CD4-positive, alpha-beta T cell (primary cell): ENCODE data around the gene STARD5. TPM values are rescaled to one million over a fixed set of nuclear protein-coding genes. Genes with fewer than 3 reads are reported as not detected.

Experiments
- ATAC-seq: fragments of 200-7000 bp; cut with Tn5 transposase; one replicate; pipeline ENCODE4 v1.10.0; 2022; ENCODE audit warnings: mild to moderate bottlenecking; ENCODE audit not compliant: poor library complexity
- CTCF ChIA-PET: fragments of 350-600 bp; sonication (Branson Sonifier 250); formaldehyde crosslinking; loops from one replicate; lab custom pipeline; 2021; ENCODE audit warnings: antibody characterized with exemption, inconsistent platforms; lab: Charles Lee
- POLR2A ChIA-PET: fragments of 350-600 bp; sonication (Branson Sonifier 250); formaldehyde crosslinking; loops from one replicate; lab custom pipeline; 2021; ENCODE audit warnings: antibody characterized with exemption, inconsistent platforms; lab: Charles Lee
- DNase-seq, 14 experiments: peaks; one replicate each; pipeline ENCODE4 v3.0.0-alpha.2; 2013 to 2020; ENCODE audit warnings: mixed read lengths in 2 of 14
- H3K27ac ChIP-seq, 2 donors: one replicate each; pipeline versions ENCODE4 v1.5.1 to v1.7.0; 2013; ENCODE audit warnings: low read length in 2 of 2, low read depth in 1 of 2, mild to moderate bottlenecking in 1 of 2
- H3K27me3 ChIP-seq, 2 experiments: 1 replicate in 1 of 2; 2 replicates in 1 of 2; pipeline versions ENCODE4 v1.6.1 to v1.7.0; 2013; ENCODE audit warnings: low read length in 2 of 2, control low read depth in 1 of 2, mild to moderate bottlenecking in 1 of 2, moderate library complexity in 1 of 2; ENCODE audit not compliant: insufficient read depth in 2 of 2, control insufficient read depth in 1 of 2
- H3K36me3 ChIP-seq: one replicate; pipeline ENCODE4 v1.6.1; 2013; ENCODE audit warnings: low read length, control low read depth; ENCODE audit not compliant: insufficient read depth
- H3K4me1 ChIP-seq: one replicate; pipeline ENCODE4 v1.6.1; 2013; ENCODE audit warnings: low read length, control low read depth; ENCODE audit not compliant: insufficient read depth
- H3K4me3 ChIP-seq: one replicate; pipeline ENCODE4 v1.5.1; 2013; ENCODE audit warnings: mild to moderate bottlenecking, low read length, moderate library complexity
- H3K9me3 ChIP-seq, 2 experiments: 1 replicate in 1 of 2; 2 replicates in 1 of 2; pipeline versions ENCODE4 v1.6.1 to v1.7.0; 2013; ENCODE audit warnings: low read length in 2 of 2, mild to moderate bottlenecking in 2 of 2, control low read depth in 1 of 2, moderate library complexity in 1 of 2; ENCODE audit not compliant: control insufficient read depth in 1 of 2, insufficient read depth in 1 of 2
- H3K27ac Mint-ChIP-seq: one replicate; pipeline ENCODE4 v1.8.0; 2020; ENCODE audit warnings: mixed read lengths
- H3K27me3 Mint-ChIP-seq: one replicate; pipeline ENCODE4 v1.8.0; 2021; ENCODE audit warnings: mixed read lengths
- H3K36me3 Mint-ChIP-seq: one replicate; pipeline ENCODE4 v1.8.0; 2021; ENCODE audit warnings: low read depth, mixed read lengths
- H3K4me1 Mint-ChIP-seq: one replicate; pipeline ENCODE4 v1.8.0; 2021; ENCODE audit warnings: low read depth, mixed read lengths
- H3K4me3 Mint-ChIP-seq: one replicate; pipeline ENCODE4 v1.8.0; 2020; ENCODE audit warnings: mild to moderate bottlenecking, mixed read lengths
- H3K9me3 Mint-ChIP-seq: one replicate; pipeline ENCODE4 v1.8.0; 2020; ENCODE audit warnings: mixed read lengths
- CTCF ChIP-seq: fragments of 200-600 bp; IDR thresholded peaks from one replicate; pipeline ENCODE4 v1.8.0; 2022; ENCODE audit warnings: antibody characterized with exemption, mild to moderate bottlenecking
- intact Hi-C, 2 experiments: fragments of 100-400 bp; cut with DNase I in 1 of 2; cut with micrococcal nuclease in 1 of 2; formaldehyde crosslinking; loops; one replicate each; pipeline versions ENCODE4 v1.15.1 to v1.9.0; 2023 to 2025; cut with DNase I, micrococcal nuclease
- total RNA-seq, 174 experiments: library from RNA in 2 of 174; stranded (reverse) in 2 of 174; gene quantifications; one replicate each; pipeline ENCODE4 v1.2.3 and lab custom pipeline; 2021 to 2026

The STARD5 gene
- total RNA-seq, 2 experiments from 2014 or later, result 9.7 to 9.8 TPM

GRCh38 chr15:81276967-81277366, 47.0 kb downstream of the STARD5 start:
- Histone ChIP-seq H3K4me3 (no peak overlapping the region), H3K9me3 (peaks cover 4 to 12% of the 10 kb centered on the region in 2 experiments), H3K4me1 (peaks cover 31% of the 10 kb centered on the region), H3K27ac (no peak overlapping the region), H3K36me3 (no peaks in the 10 kb centered on the region), H3K27me3 (no peaks in the 10 kb centered on the region)
- DNase-seq (no peak), ATAC-seq (no peak)
- peaks cover 4% of the 10 kb centered on the region for H3K9me3 Mint-ChIP-seq
- H3K36me3 Mint-ChIP-seq, result peaks cover 19% of the 10 kb centered on the region
- POLR2A ChIA-PET, result interaction anchor here (0.7 to 13.8 kb wide), 3 partner anchors 11 to 58 kb away, joined by 3 to 396 read pairs (median 10); no protein-coding TSS in a partner anchor
- no peaks in the 10 kb centered on the region for H3K27me3 Mint-ChIP-seq
- peak overlapping the region; percentile 82 for H3K27ac Mint-ChIP-seq
- intact Hi-C loops, result loop anchor here in 1 of 2 experiments (10.0 kb wide), 1 partner anchor 198 kb away; no protein-coding TSS in a partner anchor
- CTCF ChIA-PET, result interaction anchor here (3.9 kb wide), 1 partner anchor 16 kb away, joined by 57 read pairs; no protein-coding TSS in a partner anchor
- H3K4me1 Mint-ChIP-seq, result peaks cover 73% of the 10 kb centered on the region
- no peak for TF ChIP-seq CTCF
- H3K4me3 Mint-ChIP-seq, result no peak overlapping the region

- TF ChIP-seq CTCF, result no peak
- no peaks in the 10 kb centered on the region for H3K27me3 ChIP-seq
- H3K36me3 ChIP-seq, result no peaks in the 10 kb centered on the region
- Mint-ChIP-seq H3K36me3 (peaks cover 19% of the 10 kb centered on the region), H3K9me3 (peaks cover 4% of the 10 kb centered on the region), H3K4me1 (peaks cover 62% of the 10 kb centered on the region), H3K27ac (peak overlapping the region; percentile 82), H3K27me3 (no peaks in the 10 kb centered on the region), H3K4me3 (no peak overlapping the region)
- intact Hi-C loops, result loop anchor here (1.0 to 10.0 kb wide), 6 partner anchors 21 to 204 kb away; no protein-coding TSS in a partner anchor
- H3K27ac ChIP-seq, result no peak overlapping the region
- ChIA-PET POLR2A (interaction anchor here (0.8 to 13.8 kb wide), 8 partner anchors 8 to 125 kb away, joined by 3 to 396 read pairs (median 6); no protein-coding TSS in a partner anchor), CTCF (interaction anchor here (0.6 to 3.9 kb wide), 18 partner anchors 8 to 132 kb away, joined by 3 to 57 read pairs (median 7); partner anchors contain the start of gene STARD5)
- H3K4me1 ChIP-seq, result peaks cover 26% of the 10 kb centered on the region
- DNase-seq (no peak), ATAC-seq (no peak)
- no peak overlapping the region for H3K4me3 ChIP-seq
- peaks cover 4 to 12% of the 10 kb centered on the region in 2 experiments for H3K9me3 ChIP-seq
Observed at GRCh38 chr15:81275711-81276392, 48.1 kb downstream of the STARD5 start.

GRCh38 chr15:81274931-81275707, 48.8 kb downstream of the STARD5 start:
- POLR2A ChIA-PET, result interaction anchor here (0.8 to 13.8 kb wide), 8 partner anchors 9 to 126 kb away, joined by 3 to 396 read pairs (median 6); no protein-coding TSS in a partner anchor
- Mint-ChIP-seq H3K9me3 (peaks cover 4% of the 10 kb centered on the region), H3K4me1 (peaks cover 55% of the 10 kb centered on the region), H3K36me3 (peaks cover 19% of the 10 kb centered on the region), H3K27me3 (no peaks in the 10 kb centered on the region), H3K4me3 (peak overlapping the region; percentile 62), H3K27ac (peak overlapping the region; percentile 82)
- Histone ChIP-seq H3K9me3 (peaks cover 4 to 12% of the 10 kb centered on the region in 2 experiments), H3K4me3 (no peak overlapping the region), H3K4me1 (peaks cover 19% of the 10 kb centered on the region), H3K36me3 (no peaks in the 10 kb centered on the region), H3K27ac (no peak overlapping the region), H3K27me3 (no peaks in the 10 kb centered on the region)
- CTCF ChIA-PET, result interaction anchor here (0.6 to 3.9 kb wide), 20 partner anchors 9 to 133 kb away, joined by 3 to 57 read pairs (median 6); partner anchors contain the start of gene STARD5
- intact Hi-C loops, result loop anchor here (1.0 to 10.0 kb wide), 6 partner anchors 22 to 205 kb away; no protein-coding TSS in a partner anchor
- peak; percentile 53 to 93 (median 79) for DNase-seq
- peak; percentile 74 for TF ChIP-seq CTCF
- ATAC-seq, result peak; percentile 96
